ENCODE measurements around the gene ENPEP.

ENPEP gene

DNA sequence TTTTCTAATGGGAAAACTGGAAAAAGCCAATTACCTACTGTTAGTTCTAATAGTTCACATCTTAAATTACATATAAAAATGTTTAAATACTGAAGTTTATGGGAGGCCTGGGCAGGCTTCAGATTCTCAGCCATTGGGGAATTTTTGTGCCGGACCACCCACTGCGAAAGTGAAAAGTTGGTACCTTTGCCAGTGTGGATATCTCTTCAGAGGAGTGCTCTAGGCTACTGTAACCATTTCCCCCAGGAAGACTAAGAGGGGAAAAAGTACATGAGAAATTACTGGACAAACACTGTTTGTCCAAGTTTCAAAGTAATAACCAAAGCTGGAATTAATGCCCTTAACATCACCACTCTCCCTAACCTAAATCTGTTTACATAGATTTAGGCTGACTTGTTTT, 126.1 kb downstream of the ENPEP start:
- no peak for DNase-seq (ENCODE audit: low read depth in 2 of 2)

DNA sequence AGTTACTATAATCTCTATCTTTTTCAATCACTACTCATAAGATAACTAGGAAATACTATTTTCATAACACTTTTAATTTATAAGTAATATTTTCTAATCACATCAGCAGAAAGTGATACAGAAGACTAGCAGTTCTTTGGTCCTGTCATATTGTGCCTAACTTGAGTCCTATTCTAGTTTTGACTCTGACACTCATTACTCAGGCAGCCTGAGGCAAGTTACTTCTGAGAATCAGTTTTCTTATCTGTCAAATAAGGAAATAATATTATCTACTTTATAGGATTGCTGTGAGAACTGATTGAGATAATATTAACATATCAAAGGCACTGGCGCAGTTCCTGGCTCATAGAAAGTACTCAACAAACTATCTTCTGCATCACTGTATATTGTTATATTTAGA, 129.1 kb downstream of the ENPEP start:
- no peak for DNase-seq (ENCODE audit: low read depth in 2 of 2)

DNA sequence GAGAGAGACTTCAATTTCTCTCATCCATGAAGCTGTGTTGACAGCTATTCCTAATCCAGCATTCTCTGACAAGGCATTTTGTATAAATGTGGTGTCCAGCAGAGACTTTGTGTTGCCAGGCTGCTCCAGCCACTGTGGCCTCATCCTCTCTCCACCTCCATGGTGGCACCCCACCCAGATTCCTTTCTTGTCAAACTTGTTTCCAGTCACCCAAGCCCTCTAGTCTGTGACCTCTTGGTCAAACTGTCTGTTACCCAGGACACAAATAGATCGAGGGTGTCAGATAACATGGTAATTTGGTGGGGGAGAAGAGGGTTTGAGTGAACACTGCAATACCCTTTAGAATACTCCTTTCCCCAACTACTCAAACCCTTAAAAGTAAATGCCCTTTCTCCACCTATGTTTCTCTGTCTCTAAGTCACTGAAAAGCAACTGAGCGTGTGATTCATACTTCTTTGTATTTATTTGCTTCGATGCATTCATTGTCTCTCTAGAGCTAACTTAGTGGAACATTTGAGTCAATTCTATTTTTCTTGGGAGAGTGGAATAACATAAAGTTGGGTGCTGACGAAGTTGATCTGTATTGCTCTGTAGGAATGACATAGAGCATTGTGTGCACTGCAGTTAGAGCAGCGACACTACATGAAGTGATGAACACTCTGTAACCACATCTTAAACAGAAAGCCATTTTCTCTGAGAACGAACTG, 133.2 kb downstream of the ENPEP start:
- no peak for DNase-seq (ENCODE audit: low read depth in 2 of 2)

DNA sequence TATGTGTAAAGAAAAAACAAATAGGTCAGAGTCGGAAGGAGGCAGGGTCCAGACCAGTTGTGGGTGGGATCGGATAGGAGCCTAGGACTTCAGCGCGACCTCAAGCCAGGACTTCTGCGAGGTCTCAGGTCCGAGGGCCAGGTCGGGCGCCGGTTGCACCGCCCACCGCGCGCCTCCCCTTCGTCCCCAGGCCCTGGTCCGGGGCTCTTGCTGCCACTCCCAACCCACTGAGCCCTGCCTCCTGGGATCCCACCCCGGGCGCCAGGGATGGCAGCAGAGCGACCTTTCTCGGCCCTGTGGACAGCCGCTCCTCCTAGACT, 134.6 kb downstream of the ENPEP start:
- no peak for DNase-seq (ENCODE audit: low read depth in 2 of 2)

DNA sequence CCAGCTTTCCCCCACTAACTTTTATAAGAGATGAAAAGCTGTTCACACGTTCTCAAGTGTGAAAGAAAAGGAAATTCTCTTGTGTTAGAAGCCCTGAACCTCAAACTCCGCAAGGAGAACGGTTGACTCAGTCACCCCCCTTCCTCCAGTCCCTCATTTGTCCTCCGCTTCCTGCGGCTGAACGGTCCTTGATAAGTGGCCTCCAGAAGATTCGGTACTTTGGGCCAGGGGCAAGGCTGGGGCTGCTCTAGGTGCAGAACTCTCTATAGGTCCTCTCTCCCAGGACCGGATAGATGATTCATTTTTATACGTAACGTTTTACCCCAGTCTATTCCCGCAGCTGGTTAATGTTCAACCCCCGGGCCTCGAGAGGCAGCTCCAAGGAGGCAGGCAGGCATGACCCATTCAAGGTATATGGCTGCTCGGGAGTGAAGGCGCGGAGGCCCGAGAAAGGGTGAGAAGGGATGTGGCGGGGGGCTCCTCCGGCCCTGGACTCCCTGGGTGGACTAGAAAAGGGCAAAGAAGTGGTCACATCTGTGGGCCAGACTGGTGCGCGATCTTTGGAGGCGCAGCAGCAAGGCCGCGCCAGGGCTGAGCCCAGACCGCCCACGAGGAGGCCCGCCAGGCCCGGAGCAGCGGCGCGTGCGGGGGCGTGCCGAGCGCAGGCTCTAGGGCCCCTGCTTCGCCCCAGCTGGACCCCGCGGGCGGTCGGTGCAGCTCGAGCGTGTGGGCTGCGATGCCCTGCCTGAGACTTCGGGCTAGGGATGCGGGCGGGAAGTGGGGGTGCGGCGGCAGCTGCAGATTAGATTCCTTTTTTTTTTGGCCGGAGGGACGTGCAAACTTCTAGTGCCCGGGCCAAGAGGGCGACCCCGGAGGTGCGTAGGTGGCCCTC, 135.2 kb downstream of the ENPEP start:
- no peak for DNase-seq (ENCODE audit: low read depth in 2 of 2)

DNA sequence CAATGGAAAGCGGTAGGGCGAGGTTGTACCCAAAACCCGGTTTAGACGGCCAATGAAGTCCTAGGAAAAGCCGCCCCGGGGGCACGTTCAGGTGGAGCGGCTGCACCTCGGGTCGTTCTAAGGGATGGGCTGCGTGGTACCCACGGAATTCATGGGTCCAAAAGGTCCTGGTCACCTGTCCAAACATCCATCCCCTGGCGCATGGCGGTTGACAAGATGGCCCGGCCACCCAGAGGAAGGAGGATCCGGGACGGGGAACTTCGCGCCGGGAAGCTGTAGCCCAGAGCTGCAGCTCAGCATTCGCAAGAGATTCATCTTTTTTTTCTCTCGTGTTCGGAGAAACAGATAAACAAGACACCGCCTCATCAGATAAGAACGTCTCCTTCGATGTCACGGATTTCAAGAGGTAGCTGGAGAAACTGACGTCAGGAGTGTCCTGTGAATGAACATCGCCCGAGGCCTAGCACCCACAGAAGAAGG, 136.1 kb downstream of the ENPEP start:
- no peak for DNase-seq (ENCODE audit: low read depth in 2 of 2)

DNA sequence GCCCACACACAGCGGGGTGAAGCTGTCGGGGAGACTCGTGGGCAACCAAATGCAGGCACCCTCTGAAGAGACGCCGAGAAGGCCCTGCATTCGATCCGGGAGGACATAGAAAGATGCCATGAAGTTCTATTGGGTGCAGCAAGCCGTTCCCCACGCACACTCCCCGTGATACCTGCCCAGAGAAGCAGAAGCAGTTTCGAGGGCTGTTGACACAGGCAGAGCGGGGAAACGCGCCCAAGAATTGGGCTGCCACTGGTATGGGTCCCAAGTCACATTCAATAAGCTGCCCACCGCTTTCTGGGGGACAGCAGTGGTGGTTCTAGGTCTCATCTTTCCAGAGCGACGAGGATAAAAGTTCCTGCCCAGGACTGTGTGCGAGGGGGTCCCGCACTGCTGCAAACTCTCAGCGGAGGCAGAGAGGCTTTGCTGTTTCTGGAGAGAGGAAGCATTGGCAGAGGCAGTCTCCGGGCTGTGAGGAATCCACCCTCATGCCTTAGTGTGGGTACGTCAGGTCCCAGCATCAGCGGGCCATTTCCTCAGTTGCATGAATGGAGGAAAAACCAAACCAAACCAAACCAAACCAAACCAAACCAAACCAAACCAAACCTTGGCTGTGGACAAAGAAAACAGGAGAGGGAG, 136.8 kb downstream of the ENPEP start:
- DNase-seq (ENCODE audit: low read depth in 2 of 2), result no peak

DNA sequence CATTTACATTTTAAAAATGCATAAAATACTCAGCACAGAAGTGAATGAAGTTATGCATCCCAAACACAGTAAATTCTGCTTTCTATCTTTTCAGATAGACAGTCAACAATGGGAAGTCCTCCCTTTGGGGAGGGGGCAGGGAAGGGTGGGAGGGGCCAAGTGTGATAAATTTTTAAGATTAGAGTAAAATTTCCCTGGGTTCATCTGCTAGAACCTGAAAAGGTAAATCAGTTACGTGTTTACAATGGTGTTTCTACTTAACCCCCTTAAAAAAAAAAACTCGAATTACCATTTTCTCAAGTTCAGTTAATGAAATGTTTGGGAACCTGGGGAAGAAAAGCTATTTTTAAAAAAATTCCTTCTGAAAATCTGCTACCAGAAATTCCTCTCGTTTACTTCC, 137.8 kb downstream of the ENPEP start:
- no peak for DNase-seq (ENCODE audit: low read depth in 2 of 2)

DNA sequence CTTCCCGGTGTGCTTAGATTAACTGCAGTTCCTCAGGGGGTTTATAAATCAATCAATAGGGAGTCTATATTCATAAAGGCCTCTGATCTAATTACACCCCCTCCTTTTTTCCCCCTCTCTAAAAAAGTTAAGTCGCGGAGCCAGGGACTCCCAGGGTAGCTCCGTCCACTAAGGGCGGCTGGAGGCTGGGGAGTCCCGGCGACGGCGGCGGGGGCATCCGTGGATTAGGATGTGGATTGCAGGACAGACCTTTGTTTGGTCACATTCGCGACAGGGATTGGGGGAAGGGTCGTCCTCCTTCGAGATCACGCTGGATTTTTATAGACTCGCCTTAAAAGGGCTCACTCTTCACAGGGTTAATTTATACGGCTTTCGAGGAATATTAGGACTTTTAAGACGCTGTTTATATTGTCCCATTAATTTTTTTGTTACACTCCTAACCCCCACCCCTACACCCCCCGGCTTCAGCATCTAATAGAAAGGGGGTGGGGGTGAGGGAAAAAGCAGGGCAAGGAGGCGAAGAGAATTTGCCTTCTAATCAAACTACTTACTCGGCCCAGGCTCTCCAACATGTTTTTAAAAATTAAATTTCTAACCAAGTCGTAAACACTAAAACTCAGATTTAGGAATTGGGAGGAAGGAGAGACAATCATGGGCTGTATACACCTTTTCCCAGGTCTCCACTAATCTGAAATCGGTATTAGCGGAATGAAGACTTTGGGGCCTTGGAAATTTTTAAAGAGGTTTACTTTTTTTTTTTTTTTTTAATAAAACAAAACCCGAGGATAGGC, 138.4 kb downstream of the ENPEP start:
- no peak for DNase-seq (ENCODE audit: low read depth in 2 of 2)

All from activated CD4-positive, alpha-beta T cell treated with anti-CD3 and anti-CD28 coated beads for 24 hours (primary cell).